Glomerular visceral epithelial cell (primary cell): ENCODE results near the gene DERA.
"Not testable (repeated sequence)": the region's sequence is repeated elsewhere in the genome, so short reads cannot be mapped to it uniquely, and the experiment has no call there.

Experiments
- DNase-seq: peaks from one replicate; pipeline ENCODE4 v3.0.0-alpha.2; 2016; ENCODE audit errors: extremely low spot score

DERA gene

DNA sequence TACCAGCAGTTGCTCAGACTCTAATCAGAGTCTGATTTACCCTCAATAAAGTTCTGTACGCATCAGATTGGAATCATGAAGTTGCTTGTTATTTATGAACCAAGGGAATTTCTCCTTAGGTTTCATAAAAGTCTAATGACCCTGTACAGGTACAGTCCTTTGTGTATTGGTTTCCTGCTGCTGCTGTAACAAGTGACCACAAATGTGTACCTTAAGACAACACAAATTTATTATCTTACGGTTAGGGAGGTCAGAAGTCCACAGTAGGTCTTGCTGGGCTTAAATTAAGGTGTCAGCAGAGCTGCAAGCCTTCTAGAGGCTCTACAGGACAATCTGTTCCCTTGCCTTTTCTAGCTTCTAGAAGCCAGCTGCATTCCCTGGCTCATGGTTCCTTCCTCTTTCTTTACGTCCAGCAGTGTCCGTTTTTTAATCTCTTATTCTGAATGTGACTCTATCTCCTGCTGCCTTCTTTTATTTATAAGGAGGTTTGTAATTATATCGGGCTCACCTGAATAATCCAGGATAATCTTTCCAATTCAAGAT lies 6.7 kb upstream of the DERA start:
- DNase-seq = no peak

- DNase-seq = no peak
Measured at GRCh38 chr12:15910468-15910863, 666 bp upstream of the DERA start.

- not testable (repeated sequence) for DNase-seq
Measured at GRCh38 chr12:15911931-15912330, 799 bp downstream of the DERA start.

DNA sequence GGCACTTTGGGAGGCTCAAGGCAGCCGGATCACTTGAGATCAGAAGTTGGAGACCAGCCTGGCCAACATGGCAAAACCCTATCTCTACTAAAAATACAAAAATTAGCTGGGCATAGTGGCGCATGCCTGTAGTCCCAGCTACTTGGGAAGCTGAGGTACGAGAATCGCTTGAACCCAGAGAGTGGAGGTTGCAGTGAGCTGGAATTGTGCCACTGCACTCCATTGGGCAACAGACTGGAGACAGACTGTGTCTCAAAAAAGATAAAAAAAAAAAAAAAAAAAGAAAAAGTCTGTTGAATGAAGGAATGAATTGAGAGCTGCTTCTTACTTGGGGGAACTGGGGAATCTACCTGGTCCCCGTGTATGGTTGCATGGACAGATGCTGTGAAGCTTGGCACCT lies 3.0 kb downstream of the DERA start:
- not testable (repeated sequence) for DNase-seq

GRCh38 chr12:15918066-15918465 lies 6.9 kb downstream of the DERA start:
- DNase-seq = no peak

- no peak for DNase-seq
Measured at GRCh38 chr12:15919418-15919817, 8.3 kb downstream of the DERA start.

DNA sequence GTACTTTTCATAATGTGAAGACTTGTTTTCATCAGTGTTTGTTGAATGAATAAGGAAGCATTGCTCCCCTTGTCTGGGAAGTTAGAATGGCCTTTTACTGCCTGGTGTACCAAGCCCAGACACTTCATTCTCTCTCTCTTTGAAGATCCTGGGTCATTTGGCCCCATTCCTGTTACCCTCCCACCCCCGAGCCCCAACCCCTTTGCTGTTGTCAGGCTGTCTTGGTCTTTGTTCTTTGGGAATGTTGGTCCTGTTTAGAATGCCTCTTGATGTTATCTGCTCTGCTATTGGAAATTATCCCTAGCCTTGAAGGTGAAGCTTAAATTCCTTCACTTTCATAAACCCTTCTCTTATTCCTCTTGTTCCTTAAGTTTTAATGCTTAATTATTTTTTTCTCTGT lies 13.8 kb downstream of the DERA start:
- DNase-seq = no peak

- DNase-seq = peak; percentile 71
Measured at GRCh38 chr12:15928346-15928745, 17.2 kb downstream of the DERA start.

DNA sequence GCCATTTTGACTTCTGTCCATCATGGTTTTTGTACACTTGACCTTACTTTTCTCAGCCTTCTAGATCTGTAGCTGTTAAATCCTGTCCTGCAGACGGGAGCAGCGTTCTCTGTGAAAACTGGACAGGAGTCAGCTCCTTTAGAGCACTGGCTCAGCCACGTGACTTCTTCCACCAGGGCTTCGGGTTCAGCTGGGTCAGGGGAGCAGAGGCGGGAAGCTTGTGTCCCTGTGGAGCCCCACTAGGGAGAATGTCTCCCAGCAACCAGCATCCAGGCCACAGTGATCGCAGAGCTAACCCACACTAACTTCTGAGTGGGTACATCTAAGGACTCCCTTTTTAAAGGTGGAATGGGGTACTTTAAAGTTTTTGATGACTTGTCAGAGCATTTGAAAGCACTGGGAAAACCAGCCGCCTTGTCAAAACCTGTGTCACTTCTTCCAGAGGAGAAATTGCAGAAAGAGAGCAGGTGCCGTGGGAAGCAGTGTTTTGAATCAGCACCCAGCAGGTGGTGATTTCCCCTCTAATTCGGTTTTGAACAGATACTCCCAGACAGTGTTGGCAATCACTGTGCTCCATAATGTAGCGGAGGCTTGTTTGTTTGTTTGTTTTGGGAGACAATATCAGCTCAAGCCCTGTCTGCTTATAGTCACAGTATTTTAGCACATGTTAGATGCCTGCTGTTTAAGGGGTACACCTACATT lies 17.9 kb downstream of the DERA start:
- DNase-seq = no peak

- no peak for DNase-seq
Measured at GRCh38 chr12:15931590-15932053, 20.5 kb downstream of the DERA start.

GRCh38 chr12:15932327-15932726 lies 21.2 kb downstream of the DERA start:
- no peak for DNase-seq

DNA sequence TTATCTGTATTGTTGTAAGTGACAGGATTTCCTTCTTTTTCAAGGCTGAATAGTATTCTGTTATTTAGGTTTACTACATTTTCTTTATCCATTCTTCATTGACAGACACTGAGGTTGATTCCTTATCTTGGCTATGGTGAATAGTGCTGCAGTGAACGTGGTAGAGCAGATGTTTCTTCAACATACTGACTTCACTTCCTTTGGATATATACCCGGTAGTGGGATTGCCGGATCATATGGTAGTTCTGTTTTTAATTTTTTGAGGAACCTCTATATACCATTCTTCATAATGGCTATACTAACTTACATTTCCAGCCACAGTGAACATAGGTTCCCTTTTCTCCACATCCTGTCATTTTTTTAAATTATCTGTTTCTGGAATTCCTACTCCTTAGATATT lies 21.8 kb downstream of the DERA start:
- DNase-seq = no peak

- no peak for DNase-seq
Measured at GRCh38 chr12:15933751-15934150, 22.6 kb downstream of the DERA start.

GRCh38 chr12:15936751-15937150 lies 25.6 kb downstream of the DERA start:
- DNase-seq = no peak

- DNase-seq = no peak
Measured at GRCh38 chr12:15937902-15938301, 26.8 kb downstream of the DERA start.

DNA sequence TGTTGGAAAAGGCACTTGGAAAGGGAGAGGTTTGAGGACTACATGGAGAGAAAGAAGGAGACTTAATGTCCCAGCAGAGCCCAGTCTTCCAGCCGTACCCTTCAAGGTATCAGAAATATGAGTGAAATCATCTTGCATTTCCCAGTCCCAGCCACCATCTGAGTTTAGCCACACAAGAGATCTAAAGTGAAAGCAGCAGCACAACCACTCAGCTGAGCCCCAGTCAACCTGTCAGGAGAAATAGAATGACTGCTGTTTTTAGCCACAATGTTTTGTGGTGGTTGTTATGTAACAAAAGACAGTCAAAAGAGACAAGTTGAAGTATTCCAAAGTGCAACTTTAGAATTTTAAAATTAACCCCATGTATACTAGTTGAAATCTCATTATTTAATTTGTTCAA lies 28.0 kb downstream of the DERA start:
- no peak for DNase-seq

GRCh38 chr12:15942475-15942874 lies 31.3 kb downstream of the DERA start:
- DNase-seq = no peak

GRCh38 chr12:15943519-15943918 lies 32.4 kb downstream of the DERA start:
- not testable (repeated sequence) for DNase-seq

DNA sequence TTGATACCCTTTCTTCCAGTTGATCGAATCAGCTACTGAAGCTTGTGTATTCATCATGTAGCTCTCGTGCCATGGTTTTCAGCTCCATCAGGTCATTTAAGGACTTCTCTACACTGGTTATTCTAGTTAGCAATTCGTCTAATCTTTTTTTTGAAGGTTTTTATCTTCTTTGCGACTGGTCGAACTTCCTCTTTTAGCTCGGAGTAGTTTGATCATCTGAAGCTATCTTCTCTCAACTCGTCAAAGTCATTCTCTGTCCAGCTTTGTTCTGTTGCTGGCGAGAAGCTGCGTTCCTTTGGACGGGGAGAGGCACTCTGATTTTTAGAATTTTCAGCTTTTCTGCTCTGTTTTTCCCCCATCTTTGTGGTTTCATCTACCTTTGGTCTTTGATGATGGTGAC lies 37.3 kb downstream of the DERA start:
- DNase-seq = not testable (repeated sequence)

- DNase-seq = no peak
Measured at GRCh38 chr12:15955281-15955680, 44.1 kb downstream of the DERA start.

GRCh38 chr12:15956010-15956409 lies 44.9 kb downstream of the DERA start:
- no peak for DNase-seq

DNA sequence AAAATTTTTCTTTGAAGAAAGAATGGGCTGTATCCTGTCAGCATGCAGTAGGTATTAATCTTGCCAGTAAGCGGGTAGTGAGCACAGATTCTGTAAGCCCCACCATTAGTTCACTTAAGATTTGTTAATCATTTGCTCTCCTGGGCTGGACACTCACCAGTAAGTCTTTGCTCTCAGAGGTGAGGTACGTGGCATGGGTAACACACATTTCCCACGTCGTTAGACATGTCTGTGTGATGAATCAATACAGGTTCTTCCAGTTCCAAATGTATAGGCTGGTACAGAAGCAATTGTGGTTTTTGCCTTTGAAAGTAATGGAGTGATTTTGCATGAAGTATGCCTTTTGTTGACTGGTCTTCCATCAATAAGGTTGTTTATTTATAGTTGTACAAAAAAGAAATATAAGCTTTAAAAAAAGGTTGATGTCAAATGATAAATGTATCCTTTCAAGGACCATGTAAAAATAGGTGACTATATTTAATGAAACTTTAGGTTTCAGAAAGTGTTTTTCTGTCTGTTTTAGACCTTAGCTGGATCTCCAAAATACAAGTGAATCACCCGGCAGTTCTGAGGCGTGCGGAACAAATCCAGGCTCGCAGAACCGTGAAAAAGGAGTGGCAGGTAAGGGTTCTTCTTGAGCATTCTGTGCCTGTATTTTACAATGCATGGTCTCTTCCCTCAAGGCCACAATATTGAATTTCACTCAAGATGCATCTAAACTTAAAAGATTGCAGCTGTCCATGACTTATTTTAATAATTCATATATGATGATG lies 45.5 kb downstream of the DERA start:
- DNase-seq = peak; percentile 91

GRCh38 chr12:15962760-15963159 lies 51.6 kb downstream of the DERA start:
- peak; percentile 65 for DNase-seq
